ENCODE results near the gene CCR9.

- no peak for TF ChIP-seq TAF1 (IDR thresholded peaks at IDR 0.05; ENCODE audit: borderline replicate concordance, insufficient read depth, low read length)
- no peak for TF ChIP-seq REST (IDR thresholded peaks at IDR 0.05; ENCODE audit: insufficient read depth in 1 of 2, low read depth in 2 of 2, low read length in 2 of 2)
- TF ChIP-seq SIN3A (IDR thresholded peaks at IDR 0.05; ENCODE audit: borderline replicate concordance, insufficient read depth, low read length): peak; percentile 99
- TF ChIP-seq POLR2AphosphoS5 (IDR thresholded peaks at IDR 0.05; ENCODE audit: low read depth, low read length): no peak
Observed at GRCh38 chr3:45841757-45842491, 44.4 kb upstream of the CCR9 start, which contains the start of gene LZTFL1.
